Esophagus squamous epithelium (tissue), 5 donors: ENCODE measurements around the gene KAZN. TPM values are rescaled to one million over a fixed set of nuclear protein-coding genes. Genes with fewer than 3 reads are reported as not detected.

Source experiments
- DNase-seq: peaks from one replicate; lab custom pipeline; 2025; lab: John Stamatoyannopoulos, UW
- H3K27ac ChIP-seq, 4 donors: fragments of 200-600 bp; sonication (generic); one replicate each; pipeline ENCODE4 v1.5.1; 2016 to 2019; ENCODE audit warnings: mild to moderate bottlenecking in 1 of 4
- H3K27me3 ChIP-seq, 4 donors: fragments of 200-600 bp; sonication (generic); 1 replicate in 3 of 4; 2 replicates in 1 of 4; pipeline versions ENCODE4 v1.5.1 to v1.6.0; 2017 to 2021; ENCODE audit warnings: antibody characterized with exemption in 1 of 4
- H3K36me3 ChIP-seq, 3 donors: fragments of 200-600 bp; sonication (generic); one replicate each; pipeline ENCODE4 v1.5.1; 2016 to 2019
- H3K4me1 ChIP-seq, 3 donors: fragments of 200-600 bp; sonication (generic); one replicate each; pipeline ENCODE4 v1.5.1; 2017 to 2019
- H3K4me3 ChIP-seq, 4 donors: fragments of 200-600 bp; sonication (generic); 1 replicate in 3 of 4; 2 replicates in 1 of 4; pipeline ENCODE4 v1.5.1; 2016 to 2019; ENCODE audit warnings: mild to moderate bottlenecking in 2 of 4, moderate library complexity in 1 of 4
- H3K9me3 ChIP-seq, 3 donors: fragments of 200-600 bp; sonication (generic); one replicate each; pipeline ENCODE4 v1.5.1; 2016 to 2019
- POLR2A ChIP-seq, 4 donors: fragments of 450-650 bp; IDR thresholded peaks; one replicate each; pipeline ENCODE4 v1.6.1; 2017; ENCODE audit warnings: antibody characterized with exemption in 4 of 4, mild to moderate bottlenecking in 4 of 4, moderate library complexity in 3 of 4
- WGBS, 2 donors: methylation state at CpG; one replicate each; pipeline ENCODE4 v1.1.5; 2018; 5-methylcytosine and 5-hydroxymethylcytosine counted together
- intact Hi-C: fragments of 100-400 bp; cut with DNase I; formaldehyde crosslinking; loops from one replicate; pipeline ENCODE4 v1.15.0; 2022
- total RNA-seq, 4 donors: library from RNA; depleted of rRNA; stranded (reverse); fragments of >200 nt; gene quantifications; one replicate each; pipeline ENCODE4 v1.1.0, GENCODE V29; 2016
- TF ChIP-seq, protein P1 (sequence below), 6 experiments: fragments of 450-650 bp in 4 of 6; fragments of 200-600 bp in 2 of 6; sonication (generic) in 2 of 6; IDR thresholded peaks; one replicate each; pipeline ENCODE4 v1.5.1; 2016 to 2019; ENCODE audit warnings: antibody characterized with exemption in 6 of 6, mild to moderate bottlenecking in 4 of 6, moderate library complexity in 4 of 6
- donor health status: DM: yes; HTN: yes; CAD: no.

Gene KAZN
- total RNA-seq, 4 donors from 2014 or later: 25.0 to 54.5 (median 30.8) TPM

DNA sequence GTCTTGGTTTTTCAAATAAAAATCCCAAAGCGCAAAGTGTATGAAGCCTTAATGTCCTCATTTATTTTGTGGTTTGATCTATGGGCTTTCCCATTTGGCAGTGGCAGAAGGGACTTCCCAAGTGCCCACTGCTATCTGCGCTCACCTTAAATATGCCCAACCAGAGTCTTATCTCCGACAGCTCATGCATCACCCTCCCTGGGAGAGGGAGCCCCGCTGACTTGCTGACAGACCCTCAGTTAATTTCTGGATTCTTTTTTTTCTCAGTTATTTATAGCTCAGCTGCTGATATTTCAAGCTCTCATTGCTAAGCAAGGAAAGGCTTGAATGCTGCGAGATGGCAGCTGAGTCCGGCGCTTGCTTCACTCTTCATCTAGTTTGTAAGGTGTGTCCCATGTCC lies 19.3 kb downstream of the KAZN start:
- Histone ChIP-seq H3K4me1 (peaks cover 0 to 7% (median 0%) of the 10 kb centered on the region in 3 donors), H3K9me3 (no peaks in the 10 kb centered on the region), H3K27ac (no peak overlapping the region), H3K4me3 (no peak overlapping the region), H3K36me3 (no peaks in the 10 kb centered on the region), H3K27me3 (peaks cover 0 to 8% (median 0%) of the 10 kb centered on the region in 4 donors)
- 76 to 92% methylated on average over 7 of the region's 7 CpGs for WGBS, 2 donors
- no peak for DNase-seq
- TF ChIP-seq POLR2A (IDR thresholded peaks at IDR 0.05): no peak
- TF ChIP-seq, protein P1, sequence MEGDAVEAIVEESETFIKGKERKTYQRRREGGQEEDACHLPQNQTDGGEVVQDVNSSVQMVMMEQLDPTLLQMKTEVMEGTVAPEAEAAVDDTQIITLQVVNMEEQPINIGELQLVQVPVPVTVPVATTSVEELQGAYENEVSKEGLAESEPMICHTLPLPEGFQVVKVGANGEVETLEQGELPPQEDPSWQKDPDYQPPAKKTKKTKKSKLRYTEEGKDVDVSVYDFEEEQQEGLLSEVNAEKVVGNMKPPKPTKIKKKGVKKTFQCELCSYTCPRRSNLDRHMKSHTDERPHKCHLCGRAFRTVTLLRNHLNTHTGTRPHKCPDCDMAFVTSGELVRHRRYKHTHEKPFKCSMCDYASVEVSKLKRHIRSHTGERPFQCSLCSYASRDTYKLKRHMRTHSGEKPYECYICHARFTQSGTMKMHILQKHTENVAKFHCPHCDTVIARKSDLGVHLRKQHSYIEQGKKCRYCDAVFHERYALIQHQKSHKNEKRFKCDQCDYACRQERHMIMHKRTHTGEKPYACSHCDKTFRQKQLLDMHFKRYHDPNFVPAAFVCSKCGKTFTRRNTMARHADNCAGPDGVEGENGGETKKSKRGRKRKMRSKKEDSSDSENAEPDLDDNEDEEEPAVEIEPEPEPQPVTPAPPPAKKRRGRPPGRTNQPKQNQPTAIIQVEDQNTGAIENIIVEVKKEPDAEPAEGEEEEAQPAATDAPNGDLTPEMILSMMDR (IDR thresholded peaks at IDR 0.05): no peak
- intact Hi-C loops: no loop called here

- Histone ChIP-seq H3K36me3 (no peaks in the 10 kb centered on the region), H3K27me3 (peaks cover 0 to 8% (median 0%) of the 10 kb centered on the region in 4 donors), H3K9me3 (no peaks in the 10 kb centered on the region), H3K27ac (no peak overlapping the region), H3K4me1 (peaks cover 0 to 7% (median 0%) of the 10 kb centered on the region in 3 donors), H3K4me3 (no peak overlapping the region)
- DNase-seq: no peak
- intact Hi-C loops: no loop called here
- TF ChIP-seq, protein P1 (IDR thresholded peaks at IDR 0.05): no peak
- TF ChIP-seq POLR2A (IDR thresholded peaks at IDR 0.05): no peak
These were observed 22.5 kb downstream of the KAZN start for GRCh38 chr1:14620941-14621340.

DNA sequence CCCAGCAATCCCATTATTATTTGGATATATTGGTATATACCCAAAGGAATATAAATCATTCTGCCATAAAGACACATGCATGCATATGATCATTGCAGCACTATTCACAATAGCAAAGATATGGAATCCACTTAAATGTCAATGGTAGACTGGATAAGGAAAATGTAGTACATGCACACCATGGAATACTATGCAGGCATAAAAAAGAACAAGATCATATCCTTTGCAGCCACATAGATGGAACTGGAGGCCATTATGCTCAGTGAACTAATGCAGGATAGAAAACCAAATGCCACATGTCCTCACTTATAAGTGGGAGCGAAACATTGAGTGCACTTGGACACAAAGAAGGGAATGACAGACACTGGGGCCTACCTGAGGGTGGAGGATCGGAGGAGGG lies 24.6 kb downstream of the KAZN start:
- H3K9me3 ChIP-seq: no peaks in the 10 kb centered on the region
- no peak for DNase-seq
- intact Hi-C loops: no loop called here
- H3K27me3 ChIP-seq: peaks cover 0 to 3% (median 0%) of the 10 kb centered on the region in 4 donors
- H3K36me3 ChIP-seq: no peaks in the 10 kb centered on the region
- 89 to 90% methylated on average over 2 of the region's 2 CpGs for WGBS, 2 donors
- H3K4me3 ChIP-seq: no peak overlapping the region
- peaks cover 0 to 21% (median 9%) of the 10 kb centered on the region in 3 donors for H3K4me1 ChIP-seq
- H3K27ac ChIP-seq: no peak overlapping the region
- TF ChIP-seq, protein P1 (IDR thresholded peaks at IDR 0.05): no peak
- no peak for TF ChIP-seq POLR2A (IDR thresholded peaks at IDR 0.05)

DNA sequence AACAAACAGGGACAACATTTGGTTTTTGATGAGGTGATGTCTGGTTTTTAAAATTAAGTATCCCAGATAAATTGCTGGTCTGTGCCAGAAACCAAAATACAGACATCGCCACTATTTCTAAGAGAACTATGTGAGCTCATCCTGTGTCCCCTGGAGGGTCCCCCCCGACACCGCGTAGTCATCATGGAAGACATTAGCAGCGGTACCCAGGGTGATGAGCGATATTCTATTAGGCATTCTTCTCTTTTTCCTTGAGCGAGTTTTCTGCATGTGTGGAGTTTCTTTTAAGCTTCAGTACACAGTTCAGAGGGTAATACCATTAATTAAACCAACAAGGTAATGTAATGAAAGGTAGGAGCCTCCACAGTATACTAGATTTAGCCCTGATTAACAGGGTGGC lies 26.5 kb downstream of the KAZN start:
- Histone ChIP-seq H3K27ac (no peak overlapping the region), H3K36me3 (no peaks in the 10 kb centered on the region), H3K4me1 (peaks cover 0 to 29% (median 9%) of the 10 kb centered on the region in 3 donors), H3K4me3 (no peak overlapping the region), H3K9me3 (no peaks in the 10 kb centered on the region), H3K27me3 (no peaks in the 10 kb centered on the region)
- WGBS, 2 donors: 94 to 95% methylated on average over 7 of the region's 7 CpGs
- DNase-seq: no peak
- intact Hi-C loops: no loop called here
- no peak for TF ChIP-seq POLR2A (IDR thresholded peaks at IDR 0.05)
- TF ChIP-seq, protein P1 (IDR thresholded peaks at IDR 0.05): no peak

DNA sequence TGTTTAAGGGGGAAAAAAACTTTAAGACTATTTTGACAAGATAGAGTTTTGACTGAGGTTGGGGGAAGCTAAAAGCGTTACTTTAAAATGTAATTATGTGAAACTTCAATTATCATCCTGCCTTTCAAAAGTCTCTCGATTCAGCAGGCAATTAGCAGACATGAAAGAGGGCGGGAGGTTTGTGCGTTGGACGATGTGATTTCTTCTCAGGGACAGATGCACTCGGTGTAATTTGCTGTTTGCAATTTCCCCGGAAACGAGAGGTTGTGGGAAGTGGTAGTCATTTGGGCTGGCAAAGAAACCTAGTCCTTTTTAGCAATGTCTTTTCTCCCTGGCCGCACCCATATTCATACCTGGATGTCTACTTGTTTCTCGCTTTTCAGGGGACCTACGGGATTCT lies 27.1 kb downstream of the KAZN start:
- no peak for TF ChIP-seq POLR2A (IDR thresholded peaks at IDR 0.05)
- TF ChIP-seq, protein P1 (IDR thresholded peaks at IDR 0.05): no peak
- no peak overlapping the region for H3K4me3 ChIP-seq
- no peaks in the 10 kb centered on the region for H3K27me3 ChIP-seq
- intact Hi-C loops: no loop called here
- no peaks in the 10 kb centered on the region for H3K36me3 ChIP-seq
- WGBS, 2 donors: 79 to 88% methylated on average over 11 of the region's 11 CpGs
- no peaks in the 10 kb centered on the region for H3K9me3 ChIP-seq
- DNase-seq: no peak
- peaks cover 0 to 29% (median 9%) of the 10 kb centered on the region in 3 donors for H3K4me1 ChIP-seq
- no peak overlapping the region for H3K27ac ChIP-seq
